Keratinocyte (primary cell): Measurements from ENCODE around the gene ENDOD1. TPM values are rescaled to one million over a fixed set of nuclear protein-coding genes. Genes with fewer than 3 reads are reported as not detected.

ENCODE experiments used
- DNase-seq: peaks from one replicate; pipeline ENCODE4 v3.0.0-alpha.2; 2011; ENCODE audit warnings: low read depth, missing footprints, low spot score
- FAIRE-seq: peaks from 2 replicates; lab custom pipeline; 2011; peaks lifted over from hg19 to GRCh38; lab: Jason Lieb, UNC
- H2AFZ ChIP-seq: 2 replicates; pipeline ENCODE4 v1.6.0; 2012; ENCODE audit warnings: low read length, control low read depth, inconsistent platforms; ENCODE audit not compliant: control insufficient read depth
- H3K27ac ChIP-seq: 2 replicates; pipeline ENCODE4 v1.5.1; 2011; ENCODE audit warnings: low read length; ENCODE audit not compliant: control insufficient read depth, insufficient read depth
- H3K27me3 ChIP-seq: 3 replicates; pipeline ENCODE4 v1.6.0; 2011; ENCODE audit warnings: low read length; ENCODE audit not compliant: control insufficient read depth, insufficient read depth; ENCODE audit errors: extremely low read depth
- H3K36me3 ChIP-seq, 2 experiments: 2 replicates in 1 of 2; 3 replicates in 1 of 2; pipeline ENCODE4 v1.5.1; 2011; ENCODE audit warnings: low read length in 2 of 2, mild to moderate bottlenecking in 1 of 2; ENCODE audit not compliant: control insufficient read depth in 2 of 2, insufficient read depth in 2 of 2; ENCODE audit errors: extremely low read depth in 1 of 2
- H3K4me1 ChIP-seq: 3 replicates; pipeline ENCODE4 v1.5.1; 2011; ENCODE audit warnings: low read length; ENCODE audit not compliant: control insufficient read depth, insufficient read depth; ENCODE audit errors: extremely low read depth
- H3K4me2 ChIP-seq: 3 replicates; pipeline ENCODE4 v1.6.0; 2011; ENCODE audit warnings: low read depth, low read length; ENCODE audit not compliant: control insufficient read depth, insufficient read depth; ENCODE audit errors: extremely low read depth
- H3K4me3 ChIP-seq, 3 experiments: fragments of 200-600 bp in 1 of 3; sonication (generic) in 1 of 3; 2 replicates in 2 of 3; 3 replicates in 1 of 3; pipeline ENCODE4 v1.5.1; 2011 to 2016; ENCODE audit warnings: low read length in 3 of 3, mild to moderate bottlenecking in 3 of 3, control low read depth in 2 of 3, inconsistent platforms in 1 of 3, low read depth in 1 of 3, mixed read lengths in 1 of 3, mixed run types in 1 of 3, moderate library complexity in 1 of 3; ENCODE audit not compliant: control insufficient read depth in 2 of 3, insufficient read depth in 2 of 3; ENCODE audit errors: extremely low read depth in 1 of 3
- H3K79me2 ChIP-seq: 2 replicates; pipeline ENCODE4 v1.6.0; 2012; ENCODE audit warnings: low read length; ENCODE audit not compliant: control insufficient read depth, insufficient read depth
- H3K9ac ChIP-seq: 3 replicates; pipeline ENCODE4 v1.6.0; 2011; ENCODE audit warnings: low read length; ENCODE audit not compliant: control insufficient read depth, insufficient read depth; ENCODE audit errors: extremely low read depth
- H3K9me1 ChIP-seq: 3 replicates; pipeline ENCODE4 v1.6.0; 2011; ENCODE audit warnings: low read length; ENCODE audit not compliant: control insufficient read depth, insufficient read depth; ENCODE audit errors: extremely low read depth
- H3K9me3 ChIP-seq: 2 replicates; pipeline ENCODE4 v1.5.1; 2012; ENCODE audit warnings: low read depth, low read length; ENCODE audit not compliant: control insufficient read depth
- H4K20me1 ChIP-seq: 3 replicates; pipeline ENCODE4 v1.6.0; 2011; ENCODE audit warnings: low read length; ENCODE audit not compliant: control insufficient read depth, insufficient read depth; ENCODE audit errors: extremely low read depth
- CTCF ChIP-seq, 3 experiments: IDR thresholded peaks in 1 of 3; conservative IDR thresholded peaks in 1 of 3; optimal IDR thresholded peaks in 1 of 3; 2 replicates in 2 of 3; 3 replicates in 1 of 3; pipeline versions ENCODE3 to v1.5.1; 2011; ENCODE audit warnings: low read length in 3 of 3, mild to moderate bottlenecking in 3 of 3, moderate library complexity in 2 of 3, control low read depth in 1 of 3, inconsistent platforms in 1 of 3; ENCODE audit not compliant: insufficient read depth in 2 of 3; ENCODE audit errors: extremely low read depth in 1 of 3
- EZH2 ChIP-seq: IDR thresholded peaks from one replicate; pipeline ENCODE4 v1.6.1; 2012; ENCODE audit warnings: inconsistent platforms, mild to moderate bottlenecking, low read length, moderate library complexity
- dilution Hi-C: fragments of 300-500 bp; cut with MboI; formaldehyde crosslinking; loops from one replicate; pipeline ENCODE4 v1.7.0; 2020; ENCODE audit warnings: low sequenced_read_pairs; ENCODE audit not compliant: extremely low pct_ligation_motif_present
- polyA plus RNA-seq, 5 experiments: library from polyadenylated mRNA; depleted of rRNA in 3 of 5; stranded (reverse) in 3 of 5; stranded (forward) in 1 of 5; unstranded in 1 of 5; fragments of >200 nt; gene quantifications; 1 replicate in 1 of 5; 2 replicates in 3 of 5; 3 replicates in 1 of 5; pipeline versions ENCODE4 v1.2.1 to v1.2.3, GENCODE V29; 2011 to 2012; ENCODE audit warnings: missing spikeins in 2 of 5, low read depth in 1 of 5, low replicate concordance in 1 of 5

The ENDOD1 gene
- polyA plus RNA-seq, 1 donor (not counting 4 experiments of a cell fraction or from before 2014, with no cell fraction given) = 27.2 TPM

- Histone ChIP-seq H3K9me1 (no peaks in the 10 kb centered on the region), H3K9ac (peak overlapping the region; percentile 93), H3K9me3 (no peaks in the 10 kb centered on the region), H3K79me2 (peaks cover 31% of the 10 kb centered on the region), H3K27me3 (no peaks in the 10 kb centered on the region), H3K27ac (peak overlapping the region; percentile 90), H3K4me3 (peak overlapping the region; percentile 69 to 100 (median 99)), H3K4me2 (peak overlapping the region; percentile 85), H3K36me3 (no peaks in the 10 kb centered on the region), H4K20me1 (no peaks in the 10 kb centered on the region), H3K4me1 (peaks cover 19% of the 10 kb centered on the region), H2AFZ (peak overlapping the region; percentile 76)
- TF ChIP-seq EZH2 (no peak), CTCF (optimal IDR thresholded peaks at IDR 0.05 in 1 of 3, IDR thresholded peaks at IDR 0.05 in 1 of 3, conservative IDR thresholded peaks at IDR 0.05 in 1 of 3; ENCODE audit: extremely low read depth in 1 of 3, insufficient read depth in 2 of 3, low read length in 3 of 3) (peak; percentile 40 to 67 (median 41))
- FAIRE-seq = no peak
- dilution Hi-C loops = no loop called here
- DNase-seq = no peak
Measured at GRCh38 chr11:95067039-95067840, 22.4 kb upstream of the ENDOD1 start.

GRCh38 chr11:95067841-95068219 lies 21.8 kb upstream of the ENDOD1 start:
- peak overlapping the region; percentile 90 for H3K27ac ChIP-seq
- H3K4me3 ChIP-seq = peak overlapping the region; percentile 69 to 100 (median 99)
- H3K9me3 ChIP-seq = no peaks in the 10 kb centered on the region
- dilution Hi-C loops = no loop called here
- H3K27me3 ChIP-seq = no peaks in the 10 kb centered on the region
- no peak for DNase-seq
- FAIRE-seq = peak; percentile 9
- no peaks in the 10 kb centered on the region for H4K20me1 ChIP-seq
- peaks cover 31% of the 10 kb centered on the region for H3K79me2 ChIP-seq
- peak overlapping the region; percentile 76 for H2AFZ ChIP-seq
- TF ChIP-seq CTCF (optimal IDR thresholded peaks at IDR 0.05 in 1 of 3, IDR thresholded peaks at IDR 0.05 in 1 of 3, conservative IDR thresholded peaks at IDR 0.05 in 1 of 3; ENCODE audit: extremely low read depth in 1 of 3, insufficient read depth in 2 of 3, low read length in 3 of 3) = no peak
- no peak for TF ChIP-seq EZH2
- no peaks in the 10 kb centered on the region for H3K9me1 ChIP-seq
- no peaks in the 10 kb centered on the region for H3K36me3 ChIP-seq
- peak overlapping the region; percentile 93 for H3K9ac ChIP-seq
- peaks cover 22% of the 10 kb centered on the region for H3K4me1 ChIP-seq
- H3K4me2 ChIP-seq = peak overlapping the region; percentile 85
